Measurements from ENCODE around the gene ANKS1B. TPM values are rescaled to one million over a fixed set of nuclear protein-coding genes. Genes with fewer than 3 reads are reported as not detected.

Gene ANKS1B
- total RNA-seq, 1 experiment from 2014 or later, result 5.8 TPM

DNA sequence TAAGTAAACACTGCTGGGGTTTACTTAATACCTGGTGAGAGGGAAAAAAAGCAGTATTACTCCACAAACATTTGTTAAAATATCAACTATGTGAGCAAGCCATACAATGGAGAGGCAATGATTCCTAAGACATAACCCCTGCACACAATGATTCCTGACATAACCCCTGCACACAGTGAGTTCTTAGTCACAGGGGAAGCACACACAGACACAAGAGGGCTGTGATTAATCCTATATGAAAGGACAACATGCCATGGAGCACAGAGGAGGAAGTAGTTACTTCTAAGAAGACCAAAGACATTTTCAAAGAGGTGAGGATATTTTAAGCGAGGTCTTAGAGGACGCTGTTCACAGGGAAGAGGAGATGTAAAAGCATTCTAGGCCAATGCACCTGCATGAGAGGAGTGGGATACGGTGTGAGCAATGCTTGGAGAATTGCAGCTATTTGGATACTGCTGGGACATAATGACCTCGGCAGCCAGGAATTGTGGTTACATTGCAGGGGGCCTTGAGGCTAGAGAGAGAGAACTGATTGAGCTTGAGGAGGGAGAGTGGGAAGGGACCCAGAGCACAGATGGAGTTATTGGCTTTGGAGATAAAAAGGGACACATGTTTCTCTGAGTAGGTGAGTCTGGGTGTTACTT is 1127.7 kb downstream of the ANKS1B start (continued):
- TF ChIP-seq SP1 (CRISPR knock-in tag; conservative IDR thresholded peaks at IDR 0.05) (0 out of 2 replicates have a peak, but pooled peaks have one; percentile 22), RELA (CRISPR knock-in tag; IDR thresholded peaks at IDR 0.05; ENCODE audit: borderline replicate concordance) (no peak), ZNF423 (CRISPR knock-in tag; IDR thresholded peaks at IDR 0.05) (peak; percentile 69), NR3C1 (CRISPR knock-in tag; conservative IDR thresholded peaks at IDR 0.05; ENCODE audit: low read depth) (no peak), SOX15 (CRISPR knock-in tag; IDR thresholded peaks at IDR 0.05) (no peak)
- TF ChIP-seq, protein P1, sequence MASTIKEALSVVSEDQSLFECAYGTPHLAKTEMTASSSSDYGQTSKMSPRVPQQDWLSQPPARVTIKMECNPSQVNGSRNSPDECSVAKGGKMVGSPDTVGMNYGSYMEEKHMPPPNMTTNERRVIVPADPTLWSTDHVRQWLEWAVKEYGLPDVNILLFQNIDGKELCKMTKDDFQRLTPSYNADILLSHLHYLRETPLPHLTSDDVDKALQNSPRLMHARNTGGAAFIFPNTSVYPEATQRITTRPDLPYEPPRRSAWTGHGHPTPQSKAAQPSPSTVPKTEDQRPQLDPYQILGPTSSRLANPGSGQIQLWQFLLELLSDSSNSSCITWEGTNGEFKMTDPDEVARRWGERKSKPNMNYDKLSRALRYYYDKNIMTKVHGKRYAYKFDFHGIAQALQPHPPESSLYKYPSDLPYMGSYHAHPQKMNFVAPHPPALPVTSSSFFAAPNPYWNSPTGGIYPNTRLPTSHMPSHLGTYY (CRISPR knock-in tag; IDR thresholded peaks at IDR 0.05), result no peak
- TF ChIP-seq, protein P2, sequence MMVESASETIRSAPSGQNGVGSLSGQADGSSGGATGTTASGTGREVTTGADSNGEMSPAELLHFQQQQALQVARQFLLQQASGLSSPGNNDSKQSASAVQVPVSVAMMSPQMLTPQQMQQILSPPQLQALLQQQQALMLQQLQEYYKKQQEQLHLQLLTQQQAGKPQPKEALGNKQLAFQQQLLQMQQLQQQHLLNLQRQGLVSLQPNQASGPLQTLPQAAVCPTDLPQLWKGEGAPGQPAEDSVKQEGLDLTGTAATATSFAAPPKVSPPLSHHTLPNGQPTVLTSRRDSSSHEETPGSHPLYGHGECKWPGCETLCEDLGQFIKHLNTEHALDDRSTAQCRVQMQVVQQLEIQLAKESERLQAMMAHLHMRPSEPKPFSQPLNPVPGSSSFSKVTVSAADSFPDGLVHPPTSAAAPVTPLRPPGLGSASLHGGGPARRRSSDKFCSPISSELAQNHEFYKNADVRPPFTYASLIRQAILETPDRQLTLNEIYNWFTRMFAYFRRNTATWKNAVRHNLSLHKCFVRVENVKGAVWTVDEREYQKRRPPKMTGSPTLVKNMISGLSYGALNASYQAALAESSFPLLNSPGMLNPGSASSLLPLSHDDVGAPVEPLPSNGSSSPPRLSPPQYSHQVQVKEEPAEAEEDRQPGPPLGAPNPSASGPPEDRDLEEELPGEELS (CRISPR knock-in tag; IDR thresholded peaks at IDR 0.05), result no peak
- TF ChIP-seq, protein P3, sequence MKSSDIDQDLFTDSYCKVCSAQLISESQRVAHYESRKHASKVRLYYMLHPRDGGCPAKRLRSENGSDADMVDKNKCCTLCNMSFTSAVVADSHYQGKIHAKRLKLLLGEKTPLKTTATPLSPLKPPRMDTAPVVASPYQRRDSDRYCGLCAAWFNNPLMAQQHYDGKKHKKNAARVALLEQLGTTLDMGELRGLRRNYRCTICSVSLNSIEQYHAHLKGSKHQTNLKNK (CRISPR knock-in tag; IDR thresholded peaks at IDR 0.05), result no peak

DNA sequence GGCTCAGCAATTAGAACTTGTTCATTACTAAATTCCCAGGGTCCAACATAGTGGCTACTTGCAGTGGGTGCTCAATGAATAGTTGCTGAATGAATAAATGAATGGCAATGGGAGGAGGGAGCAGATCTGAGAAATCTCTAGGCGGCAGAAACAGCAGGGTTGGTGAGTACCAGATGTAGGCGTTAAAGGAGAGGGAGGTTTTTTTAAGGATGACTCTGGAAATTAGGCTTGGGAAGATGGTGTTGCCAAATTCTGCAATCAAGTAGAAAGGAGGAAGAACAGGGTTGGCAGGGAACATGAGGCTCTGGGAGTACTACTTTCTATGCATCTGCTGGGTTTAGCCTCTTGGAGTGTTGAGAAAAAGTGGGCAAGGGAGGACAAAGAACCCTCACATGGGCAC is 1132.6 kb downstream of the ANKS1B start:
- Mint-ChIP-seq H3K36me3 (no peaks in the 10 kb centered on the region), H3K4me1 (peaks cover 24% of the 10 kb centered on the region), H3K4me3 (no peak overlapping the region), H3K27ac (no peak overlapping the region), H3K27me3 (ENCODE audit: low read depth) (peaks cover 6% of the 10 kb centered on the region), H3K9me3 (no peaks in the 10 kb centered on the region)
- CTCF ChIA-PET, result no interaction called here
- no peak for ATAC-seq
- POLR2A ChIA-PET, result no interaction called here
- TF ChIP-seq ZNF232 (CRISPR knock-in tag; IDR thresholded peaks at IDR 0.05) (no peak), HMGA2 (CRISPR knock-in tag; IDR thresholded peaks at IDR 0.05) (no peak), ZNF263 (CRISPR knock-in tag; IDR thresholded peaks at IDR 0.05; ENCODE audit: low read depth) (no peak)
- no peak for DNase-seq (ENCODE audit: low spot score)

DNA sequence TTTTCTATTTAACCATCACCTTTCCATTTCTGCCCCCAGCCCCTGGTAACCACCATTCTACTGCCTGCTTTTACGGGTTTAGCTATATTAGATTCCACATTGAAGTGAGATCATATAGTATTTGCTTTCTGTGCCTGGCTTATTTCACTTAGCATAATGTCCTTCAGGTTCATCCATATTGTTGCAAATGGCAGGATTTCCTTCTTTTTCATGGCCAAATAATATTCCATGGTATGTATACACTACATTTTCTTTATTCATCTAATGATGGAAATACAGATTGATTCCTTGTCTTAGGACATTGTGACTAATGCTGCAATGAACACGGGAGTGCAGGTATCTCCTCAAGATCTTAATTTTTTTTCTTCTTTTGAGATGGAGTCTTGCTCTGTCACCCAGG is 1137.5 kb downstream of the ANKS1B start:
- Mint-ChIP-seq H3K36me3 (no peaks in the 10 kb centered on the region), H3K27ac (no peak overlapping the region), H3K27me3 (ENCODE audit: low read depth) (peaks cover 2% of the 10 kb centered on the region; the same call in 1 of the 2 replicates), H3K9me3 (peaks cover 1% of the 10 kb centered on the region), H3K4me1 (peaks cover 10% of the 10 kb centered on the region), H3K4me3 (no peak overlapping the region)
- no peak for ATAC-seq
- DNase-seq (ENCODE audit: low spot score), result no peak
- CTCF ChIA-PET, result interaction anchor here (0.8 to 1.4 kb wide), 2 partner anchors 9 to 10 kb away, joined by 3 to 6 read pairs; no protein-coding TSS in a partner anchor
- no peak for TF ChIP-seq SMAD3 (CRISPR knock-in tag; IDR thresholded peaks at IDR 0.05; ENCODE audit: borderline replicate concordance)
- TF ChIP-seq, protein P4, sequence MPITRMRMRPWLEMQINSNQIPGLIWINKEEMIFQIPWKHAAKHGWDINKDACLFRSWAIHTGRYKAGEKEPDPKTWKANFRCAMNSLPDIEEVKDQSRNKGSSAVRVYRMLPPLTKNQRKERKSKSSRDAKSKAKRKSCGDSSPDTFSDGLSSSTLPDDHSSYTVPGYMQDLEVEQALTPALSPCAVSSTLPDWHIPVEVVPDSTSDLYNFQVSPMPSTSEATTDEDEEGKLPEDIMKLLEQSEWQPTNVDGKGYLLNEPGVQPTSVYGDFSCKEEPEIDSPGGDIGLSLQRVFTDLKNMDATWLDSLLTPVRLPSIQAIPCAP (CRISPR knock-in tag; IDR thresholded peaks at IDR 0.05), result no peak
- TF ChIP-seq ATF1 (CRISPR knock-in tag; IDR thresholded peaks at IDR 0.05), result no peak
- no peak for TF ChIP-seq ZNF263 (CRISPR knock-in tag; IDR thresholded peaks at IDR 0.05; ENCODE audit: low read depth)
- TF ChIP-seq, protein P5, sequence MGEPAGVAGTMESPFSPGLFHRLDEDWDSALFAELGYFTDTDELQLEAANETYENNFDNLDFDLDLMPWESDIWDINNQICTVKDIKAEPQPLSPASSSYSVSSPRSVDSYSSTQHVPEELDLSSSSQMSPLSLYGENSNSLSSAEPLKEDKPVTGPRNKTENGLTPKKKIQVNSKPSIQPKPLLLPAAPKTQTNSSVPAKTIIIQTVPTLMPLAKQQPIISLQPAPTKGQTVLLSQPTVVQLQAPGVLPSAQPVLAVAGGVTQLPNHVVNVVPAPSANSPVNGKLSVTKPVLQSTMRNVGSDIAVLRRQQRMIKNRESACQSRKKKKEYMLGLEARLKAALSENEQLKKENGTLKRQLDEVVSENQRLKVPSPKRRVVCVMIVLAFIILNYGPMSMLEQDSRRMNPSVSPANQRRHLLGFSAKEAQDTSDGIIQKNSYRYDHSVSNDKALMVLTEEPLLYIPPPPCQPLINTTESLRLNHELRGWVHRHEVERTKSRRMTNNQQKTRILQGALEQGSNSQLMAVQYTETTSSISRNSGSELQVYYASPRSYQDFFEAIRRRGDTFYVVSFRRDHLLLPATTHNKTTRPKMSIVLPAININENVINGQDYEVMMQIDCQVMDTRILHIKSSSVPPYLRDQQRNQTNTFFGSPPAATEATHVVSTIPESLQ (CRISPR knock-in tag; IDR thresholded peaks at IDR 0.05), result no peak
- no peak for TF ChIP-seq ZNF219 (CRISPR knock-in tag; IDR thresholded peaks at IDR 0.05; ENCODE audit: borderline replicate concordance)
- TF ChIP-seq GTF2I (CRISPR knock-in tag; conservative IDR thresholded peaks at IDR 0.05), result no peak
- TF ChIP-seq, protein P6, sequence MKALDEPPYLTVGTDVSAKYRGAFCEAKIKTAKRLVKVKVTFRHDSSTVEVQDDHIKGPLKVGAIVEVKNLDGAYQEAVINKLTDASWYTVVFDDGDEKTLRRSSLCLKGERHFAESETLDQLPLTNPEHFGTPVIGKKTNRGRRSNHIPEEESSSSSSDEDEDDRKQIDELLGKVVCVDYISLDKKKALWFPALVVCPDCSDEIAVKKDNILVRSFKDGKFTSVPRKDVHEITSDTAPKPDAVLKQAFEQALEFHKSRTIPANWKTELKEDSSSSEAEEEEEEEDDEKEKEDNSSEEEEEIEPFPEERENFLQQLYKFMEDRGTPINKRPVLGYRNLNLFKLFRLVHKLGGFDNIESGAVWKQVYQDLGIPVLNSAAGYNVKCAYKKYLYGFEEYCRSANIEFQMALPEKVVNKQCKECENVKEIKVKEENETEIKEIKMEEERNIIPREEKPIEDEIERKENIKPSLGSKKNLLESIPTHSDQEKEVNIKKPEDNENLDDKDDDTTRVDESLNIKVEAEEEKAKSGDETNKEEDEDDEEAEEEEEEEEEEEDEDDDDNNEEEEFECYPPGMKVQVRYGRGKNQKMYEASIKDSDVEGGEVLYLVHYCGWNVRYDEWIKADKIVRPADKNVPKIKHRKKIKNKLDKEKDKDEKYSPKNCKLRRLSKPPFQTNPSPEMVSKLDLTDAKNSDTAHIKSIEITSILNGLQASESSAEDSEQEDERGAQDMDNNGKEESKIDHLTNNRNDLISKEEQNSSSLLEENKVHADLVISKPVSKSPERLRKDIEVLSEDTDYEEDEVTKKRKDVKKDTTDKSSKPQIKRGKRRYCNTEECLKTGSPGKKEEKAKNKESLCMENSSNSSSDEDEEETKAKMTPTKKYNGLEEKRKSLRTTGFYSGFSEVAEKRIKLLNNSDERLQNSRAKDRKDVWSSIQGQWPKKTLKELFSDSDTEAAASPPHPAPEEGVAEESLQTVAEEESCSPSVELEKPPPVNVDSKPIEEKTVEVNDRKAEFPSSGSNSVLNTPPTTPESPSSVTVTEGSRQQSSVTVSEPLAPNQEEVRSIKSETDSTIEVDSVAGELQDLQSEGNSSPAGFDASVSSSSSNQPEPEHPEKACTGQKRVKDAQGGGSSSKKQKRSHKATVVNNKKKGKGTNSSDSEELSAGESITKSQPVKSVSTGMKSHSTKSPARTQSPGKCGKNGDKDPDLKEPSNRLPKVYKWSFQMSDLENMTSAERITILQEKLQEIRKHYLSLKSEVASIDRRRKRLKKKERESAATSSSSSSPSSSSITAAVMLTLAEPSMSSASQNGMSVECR (CRISPR knock-in tag; IDR thresholded peaks at IDR 0.05; ENCODE audit: borderline replicate concordance), result no peak
- no peak for TF ChIP-seq ZNF671 (CRISPR knock-in tag; IDR thresholded peaks at IDR 0.05)
- no peak for TF ChIP-seq GRHL2 (CRISPR knock-in tag; IDR thresholded peaks at IDR 0.05; ENCODE audit: insufficient replicate concordance, severe bottlenecking)
- POLR2A ChIA-PET, result no interaction called here
